Neural progenitor cell (in vitro differentiated cells): Measurements from ENCODE around the gene SPATA19. TPM values are rescaled to one million over a fixed set of nuclear protein-coding genes. Genes with fewer than 3 reads are reported as not detected.

Source experiments
- DNase-seq: peaks from one replicate; pipeline ENCODE4 v3.0.0-alpha.2; 2016; ENCODE audit warnings: low spot score
- H2AFZ ChIP-seq: fragments of 200-600 bp; sonication (generic); replicated peaks from 2 replicates; pipeline ENCODE4 v1.6.1; 2016; ENCODE audit warnings: antibody characterized with exemption
- H3F3A ChIP-seq: fragments of 200-600 bp; sonication (generic); 2 replicates; pipeline ENCODE4 v1.6.1; 2016; ENCODE audit warnings: antibody characterized with exemption, low read depth
- H3K27ac ChIP-seq: fragments of 200-600 bp; sonication (generic); 2 replicates; pipeline ENCODE4 v1.5.1; 2016; ENCODE audit warnings: mild to moderate bottlenecking
- H3K27me3 ChIP-seq: fragments of 200-600 bp; sonication (generic); 2 replicates; pipeline ENCODE4 v1.6.1; 2016; ENCODE audit warnings: mild to moderate bottlenecking, moderate library complexity
- H3K36me3 ChIP-seq: fragments of 200-600 bp; sonication (generic); 2 replicates; pipeline ENCODE4 v1.5.1; 2016
- H3K4me1 ChIP-seq: fragments of 200-600 bp; sonication (generic); 2 replicates; pipeline ENCODE4 v1.6.1; 2016; ENCODE audit warnings: mixed run types
- H3K4me2 ChIP-seq: fragments of 200-600 bp; sonication (generic); 2 replicates; pipeline ENCODE4 v1.6.1; 2016
- H3K4me3 ChIP-seq: fragments of 200-600 bp; sonication (generic); 2 replicates; pipeline ENCODE4 v1.5.1; 2016
- H3K79me2 ChIP-seq: fragments of 200-600 bp; sonication (generic); 2 replicates; pipeline ENCODE4 v1.6.1; 2016; ENCODE audit warnings: low read depth
- H3K9ac ChIP-seq: fragments of 200-600 bp; sonication (generic); 2 replicates; pipeline ENCODE4 v1.6.1; 2016
- H3K9me3 ChIP-seq: fragments of 200-600 bp; sonication (generic); 2 replicates; pipeline ENCODE4 v1.5.1; 2016; ENCODE audit warnings: low read depth
- H4K20me1 ChIP-seq: fragments of 200-600 bp; sonication (generic); 2 replicates; pipeline ENCODE4 v1.6.1; 2016; ENCODE audit warnings: low read depth
- H3K27ac Mint-ChIP-seq: 3 replicates; pipeline ENCODE4 v1.8.0; 2021; ENCODE audit warnings: mixed read lengths
- H3K27me3 Mint-ChIP-seq: 2 replicates; pipeline ENCODE4 v1.8.0; 2022; ENCODE audit warnings: low read depth, mild to moderate bottlenecking, inconsistent platforms, moderate library complexity, mixed read lengths; ENCODE audit not compliant: insufficient read depth
- H3K36me3 Mint-ChIP-seq: 3 replicates; pipeline ENCODE4 v1.8.0; 2021; ENCODE audit warnings: mixed read lengths
- H3K4me1 Mint-ChIP-seq: 3 replicates; pipeline ENCODE4 v1.8.0; 2021; ENCODE audit warnings: mixed read lengths
- H3K4me3 Mint-ChIP-seq: 3 replicates; pipeline ENCODE4 v1.8.0; 2021; ENCODE audit warnings: mild to moderate bottlenecking, moderate library complexity, mixed read lengths
- H3K9me3 Mint-ChIP-seq: 3 replicates; pipeline ENCODE4 v1.8.0; 2020; ENCODE audit warnings: mixed read lengths
- CTCF ChIP-seq: fragments of 200-600 bp; sonication (generic); IDR thresholded peaks from 2 replicates; pipeline ENCODE4 v1.5.1; 2017; ENCODE audit warnings: antibody characterized with exemption, mild to moderate bottlenecking
- EZH2 ChIP-seq: fragments of 200-600 bp; sonication (generic); IDR thresholded peaks from 2 replicates; pipeline ENCODE4 v1.6.1; 2017; ENCODE audit warnings: antibody characterized with exemption, mild to moderate bottlenecking, moderate library complexity
- EZH2phosphoT487 ChIP-seq: fragments of 200-600 bp; sonication (generic); IDR thresholded peaks from 2 replicates; pipeline ENCODE4 v1.6.1; 2017; ENCODE audit warnings: antibody characterized with exemption
- total RNA-seq: library from RNA; depleted of rRNA; stranded (reverse); fragments of >200 nt; gene quantifications from 2 replicates; pipeline ENCODE4 v1.2.3, GENCODE V29; 2015; ENCODE audit warnings: low replicate concordance

Gene SPATA19
- total RNA-seq, 1 donor from 2014 or later, result not detected

GRCh38 chr11:133889188-133889587 is 43.9 kb upstream of the SPATA19 start:
- no peaks in the 10 kb centered on the region for H3F3A ChIP-seq
- H3K36me3 Mint-ChIP-seq, result no peaks in the 10 kb centered on the region

GRCh38 chr11:133887692-133888332 is 42.5 kb upstream of the SPATA19 start:
- no peaks in the 10 kb centered on the region for H3K79me2 ChIP-seq
- Mint-ChIP-seq H3K36me3 (no peaks in the 10 kb centered on the region), H3K4me1 (peaks cover 5% of the 10 kb centered on the region), H3K9me3 (peaks cover 13% of the 10 kb centered on the region), H3K27ac (no peak overlapping the region), H3K4me3 (no peak overlapping the region), H3K27me3 (no peaks in the 10 kb centered on the region)
- TF ChIP-seq EZH2, result no peak
- H3K9ac ChIP-seq, result no peak overlapping the region
- no peaks in the 10 kb centered on the region for H3K9me3 ChIP-seq
- no peaks in the 10 kb centered on the region for H4K20me1 ChIP-seq
- H3K4me3 ChIP-seq, result no peak overlapping the region
- H3K36me3 ChIP-seq, result no peaks in the 10 kb centered on the region
- DNase-seq, result no peak
- no peak overlapping the region for H3K4me2 ChIP-seq
- no peak overlapping the region for H3K27ac ChIP-seq
- no peaks in the 10 kb centered on the region for H3K4me1 ChIP-seq
- H3K27me3 ChIP-seq, result no peaks in the 10 kb centered on the region
- no peaks in the 10 kb centered on the region for H3F3A ChIP-seq
- no peak overlapping the region for H2AFZ ChIP-seq

More at GRCh38 chr11:133889188-133889587, 43.9 kb upstream of the SPATA19 start:
- DNase-seq, result no peak
- no peak for TF ChIP-seq EZH2
- no peak for TF ChIP-seq CTCF
- no peak for TF ChIP-seq EZH2phosphoT487
- Histone ChIP-seq H3K4me1 (no peaks in the 10 kb centered on the region), H3K9ac (no peak overlapping the region), H3K27ac (no peak overlapping the region), H3K4me3 (no peak overlapping the region), H3K36me3 (no peaks in the 10 kb centered on the region), H3K27me3 (no peaks in the 10 kb centered on the region), H4K20me1 (no peaks in the 10 kb centered on the region), H2AFZ (no peak overlapping the region), H3K9me3 (no peaks in the 10 kb centered on the region), H3K79me2 (no peaks in the 10 kb centered on the region), H3K4me2 (no peak overlapping the region)
- Mint-ChIP-seq H3K4me1 (peaks cover 5% of the 10 kb centered on the region), H3K4me3 (no peak overlapping the region), H3K27me3 (no peaks in the 10 kb centered on the region), H3K27ac (no peak overlapping the region), H3K9me3 (peaks cover 8% of the 10 kb centered on the region)

- no peaks in the 10 kb centered on the region for H3K36me3 ChIP-seq
- Mint-ChIP-seq H3K4me3 (no peak overlapping the region), H3K27ac (no peak overlapping the region), H3K9me3 (peaks cover 20% of the 10 kb centered on the region), H3K4me1 (no peaks in the 10 kb centered on the region), H3K36me3 (no peaks in the 10 kb centered on the region), H3K27me3 (peaks cover 3% of the 10 kb centered on the region)
- H3K27ac ChIP-seq, result no peak overlapping the region
- H3K4me3 ChIP-seq, result no peak overlapping the region
- H3K27me3 ChIP-seq, result no peaks in the 10 kb centered on the region
- no peaks in the 10 kb centered on the region for H4K20me1 ChIP-seq
- no peak for DNase-seq
- H3K4me1 ChIP-seq, result no peaks in the 10 kb centered on the region
- H2AFZ ChIP-seq, result no peak overlapping the region
- no peak for TF ChIP-seq EZH2phosphoT487
- TF ChIP-seq CTCF, result no peak
- TF ChIP-seq EZH2, result no peak
- no peak overlapping the region for H3K9ac ChIP-seq
- H3F3A ChIP-seq, result no peaks in the 10 kb centered on the region
- no peaks in the 10 kb centered on the region for H3K79me2 ChIP-seq
- H3K4me2 ChIP-seq, result no peak overlapping the region
- no peaks in the 10 kb centered on the region for H3K9me3 ChIP-seq
Measured at GRCh38 chr11:133886029-133886428, 40.7 kb upstream of the SPATA19 start.

GRCh38 chr11:133872160-133872559 is 26.8 kb upstream of the SPATA19 start:
- no peak for DNase-seq
- Histone ChIP-seq H3K4me3 (no peak overlapping the region), H3K9ac (no peak overlapping the region), H3K27me3 (no peaks in the 10 kb centered on the region), H3K27ac (no peak overlapping the region), H3F3A (no peaks in the 10 kb centered on the region), H3K79me2 (no peaks in the 10 kb centered on the region), H4K20me1 (no peaks in the 10 kb centered on the region), H3K36me3 (no peaks in the 10 kb centered on the region), H3K4me2 (no peak overlapping the region), H3K9me3 (no peaks in the 10 kb centered on the region), H3K4me1 (no peaks in the 10 kb centered on the region), H2AFZ (no peak overlapping the region)
- H3K9me3 Mint-ChIP-seq, result no peaks in the 10 kb centered on the region
- H3K36me3 Mint-ChIP-seq, result no peaks in the 10 kb centered on the region
- H3K27me3 Mint-ChIP-seq, result no peaks in the 10 kb centered on the region
- no peaks in the 10 kb centered on the region for H3K4me1 Mint-ChIP-seq
- no peak overlapping the region for H3K4me3 Mint-ChIP-seq
- no peak for TF ChIP-seq CTCF
- TF ChIP-seq EZH2phosphoT487, result no peak
- TF ChIP-seq EZH2, result no peak
- no peak overlapping the region for H3K27ac Mint-ChIP-seq
